Spinal cord (tissue), 10 donors: ENCODE measurements around the gene ABCC10. TPM values are rescaled to one million over a fixed set of nuclear protein-coding genes. Genes with fewer than 3 reads are reported as not detected.
"Not testable (repeated sequence)": the region's sequence is repeated elsewhere in the genome, so short reads cannot be mapped to it uniquely, and the experiment has no call there.

Source experiments
- DNase-seq, 6 donors: peaks; one replicate each; pipeline versions ENCODE4 v3.0.0 to v3.0.0-alpha.2; 2013 to 2015; ENCODE audit warnings: low spot score in 6 of 6, low read depth in 4 of 6
- H3K27ac ChIP-seq: one replicate; pipeline ENCODE4 v1.5.1; 2013; ENCODE audit warnings: low read depth, low read length, control low read depth
- H3K27me3 ChIP-seq: one replicate; pipeline ENCODE4 v1.6.1; 2013; ENCODE audit warnings: low read length; ENCODE audit not compliant: control insufficient read depth, insufficient read depth
- H3K36me3 ChIP-seq: one replicate; pipeline ENCODE4 v1.6.1; 2013; ENCODE audit warnings: low read length; ENCODE audit not compliant: control insufficient read depth, insufficient read depth
- H3K4me1 ChIP-seq: one replicate; pipeline ENCODE4 v1.6.1; 2013; ENCODE audit warnings: low read length; ENCODE audit not compliant: control insufficient read depth, insufficient read depth
- H3K4me3 ChIP-seq: one replicate; pipeline ENCODE4 v1.5.1; 2013; ENCODE audit warnings: low read depth, low read length, control low read depth
- H3K9me3 ChIP-seq: one replicate; pipeline ENCODE4 v1.6.1; 2013; ENCODE audit warnings: low read length; ENCODE audit not compliant: control insufficient read depth, insufficient read depth
- WGBS: methylation state at CpG from one replicate; pipeline ENCODE4 v1.1.5; 2013; ENCODE audit warnings: missing lambda C conversion rate; ENCODE audit not compliant: insufficient coverage; 5-methylcytosine and 5-hydroxymethylcytosine counted together
- polyA plus RNA-seq, 2 donors: library from polyadenylated mRNA; unstranded; fragments of 120-200 nt; gene quantifications; one replicate each; pipeline ENCODE4 v1.2.1, GENCODE V29; 2013; ENCODE audit not compliant: insufficient read length in 2 of 2
- total RNA-seq, 2 donors: library from RNA; depleted of rRNA in 1 of 2; stranded (reverse); fragments of 120-200 nt in 1 of 2; fragments of >200 nt in 1 of 2; gene quantifications; one replicate each; pipeline versions ENCODE4 v1.2.3 to v1.2.4, GENCODE V29; 2013 to 2014
- donor health status: healthy.

Gene ABCC10
- total and polyA plus RNA-seq, 4 donors: 15.8 to 55.8 (median 30.6) TPM

DNA sequence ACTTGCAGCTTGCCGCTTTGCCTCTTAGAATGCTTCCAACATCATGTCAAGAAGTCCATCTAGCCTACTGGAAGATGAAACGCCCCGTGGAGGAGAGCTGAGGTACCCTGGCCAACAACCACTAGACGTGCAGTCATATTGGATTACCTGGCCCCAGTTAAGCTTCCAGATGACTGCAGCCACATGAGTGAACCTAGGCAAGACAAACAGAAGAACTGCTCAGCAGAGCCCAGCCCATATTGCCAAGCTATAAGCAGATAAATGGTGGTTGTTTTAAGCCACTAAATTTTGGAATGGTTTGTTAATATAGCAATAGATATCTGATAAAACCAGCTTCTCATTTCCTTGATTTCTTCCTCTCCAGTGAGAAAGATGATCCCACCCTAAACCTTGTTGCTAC is 32.7 kb downstream of the ABCC10 start:
- WGBS: 61% methylated on average over 3 of the region's 4 CpGs
- Histone ChIP-seq H3K36me3 (no peaks in the 10 kb centered on the region), H3K27ac (no peak overlapping the region), H3K4me1 (peaks cover 8% of the 10 kb centered on the region), H3K9me3 (no peaks in the 10 kb centered on the region), H3K4me3 (no peak overlapping the region), H3K27me3 (peaks cover 10% of the 10 kb centered on the region)
- DNase-seq: no peak

DNA sequence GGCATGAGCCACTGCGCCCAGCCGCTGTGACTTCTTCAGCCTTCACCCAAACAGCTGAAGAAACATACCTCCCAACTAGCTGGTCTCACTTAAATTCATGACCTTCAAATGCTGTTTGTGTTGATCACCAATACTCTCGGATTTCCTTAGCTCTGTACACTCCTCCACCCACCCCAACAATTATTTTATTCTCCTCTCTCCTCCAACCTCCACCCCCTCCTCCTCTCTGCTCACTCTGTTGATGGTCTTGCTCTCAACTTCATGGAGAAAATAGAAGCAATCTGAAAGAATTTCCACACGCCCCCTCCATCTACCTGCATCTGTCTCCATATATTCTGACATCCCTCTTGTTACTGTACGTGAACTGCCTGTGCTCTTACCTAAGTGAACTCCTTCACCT is 34.6 kb downstream of the ABCC10 start:
- Histone ChIP-seq H3K27ac (no peak overlapping the region), H3K4me1 (no peaks in the 10 kb centered on the region), H3K27me3 (peaks cover under 1% of the 10 kb centered on the region), H3K4me3 (no peak overlapping the region), H3K36me3 (no peaks in the 10 kb centered on the region), H3K9me3 (no peaks in the 10 kb centered on the region)
- 74% methylated on average over 5 of the region's 5 CpGs for WGBS
- no peak for DNase-seq

DNA sequence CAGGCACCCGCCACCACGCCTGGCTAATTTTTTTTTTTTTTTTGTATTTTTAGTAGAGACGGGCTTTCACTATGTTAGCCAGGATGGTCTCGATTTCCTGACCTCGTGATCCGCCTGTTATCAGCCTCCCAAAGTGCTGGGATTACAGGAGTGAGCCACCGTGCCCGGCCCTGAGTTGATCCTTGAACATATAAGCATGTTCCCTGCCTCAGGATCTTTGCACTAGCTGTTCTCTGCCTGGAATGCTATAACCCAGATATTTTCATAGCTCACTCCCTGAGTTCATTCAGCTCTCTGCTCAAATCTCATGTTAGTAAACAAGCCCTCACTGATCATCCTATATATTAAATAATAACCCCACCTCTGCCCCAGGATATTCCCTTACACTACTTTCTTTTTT is 37.0 kb downstream of the ABCC10 start:
- H3K9me3 ChIP-seq: no peaks in the 10 kb centered on the region
- DNase-seq: no peak
- H3K4me1 ChIP-seq: no peaks in the 10 kb centered on the region
- no peak overlapping the region for H3K4me3 ChIP-seq
- H3K27me3 ChIP-seq: no peaks in the 10 kb centered on the region
- H3K36me3 ChIP-seq: no peaks in the 10 kb centered on the region
- H3K27ac ChIP-seq: no peak overlapping the region
- 95% methylated on average over 3 of the region's 8 CpGs for WGBS

GRCh38 chr6:43465948-43466347 is 38.6 kb downstream of the ABCC10 start:
- no peaks in the 10 kb centered on the region for H3K9me3 ChIP-seq
- no peaks in the 10 kb centered on the region for H3K27me3 ChIP-seq
- WGBS: no CpG with 5 or more reads among the region's 2 CpGs
- no peak overlapping the region for H3K4me3 ChIP-seq
- no peaks in the 10 kb centered on the region for H3K4me1 ChIP-seq
- H3K27ac ChIP-seq: no peak overlapping the region
- no peaks in the 10 kb centered on the region for H3K36me3 ChIP-seq
- no peak for DNase-seq

GRCh38 chr6:43467265-43467664 is 39.9 kb downstream of the ABCC10 start:
- not testable (repeated sequence) for H3K9me3 ChIP-seq, H3K4me3 ChIP-seq, H3K27me3 ChIP-seq, H3K36me3 ChIP-seq, DNase-seq, H3K4me1 ChIP-seq, H3K27ac ChIP-seq
- WGBS: 68% methylated on average over 3 of the region's 5 CpGs

- no peaks in the 10 kb centered on the region for H3K9me3 ChIP-seq
- no peak for DNase-seq
- H3K4me3 ChIP-seq: no peak overlapping the region
- H3K27ac ChIP-seq: no peak overlapping the region
- 75% methylated on average over 4 of the region's 4 CpGs for WGBS
- H3K4me1 ChIP-seq: no peaks in the 10 kb centered on the region
- H3K36me3 ChIP-seq: no peaks in the 10 kb centered on the region
- H3K27me3 ChIP-seq: no peaks in the 10 kb centered on the region
Observed at GRCh38 chr6:43467752-43468151, 40.4 kb downstream of the ABCC10 start.

- Histone ChIP-seq H3K4me1 (no peaks in the 10 kb centered on the region), H3K9me3 (no peaks in the 10 kb centered on the region), H3K4me3 (no peak overlapping the region), H3K27me3 (no peaks in the 10 kb centered on the region), H3K36me3 (no peaks in the 10 kb centered on the region), H3K27ac (no peak overlapping the region)
- DNase-seq: no peak
- 90% methylated on average over 3 of the region's 4 CpGs for WGBS
Observed at GRCh38 chr6:43468240-43468639, 40.9 kb downstream of the ABCC10 start.

GRCh38 chr6:43468748-43469681 is 41.7 kb downstream of the ABCC10 start:
- WGBS: 54% methylated on average over 8 of the region's 13 CpGs
- H3K27me3 ChIP-seq: no peaks in the 10 kb centered on the region
- no peak overlapping the region for H3K27ac ChIP-seq
- H3K4me3 ChIP-seq: no peak overlapping the region
- no peaks in the 10 kb centered on the region for H3K9me3 ChIP-seq
- DNase-seq: no peak
- H3K36me3 ChIP-seq: no peaks in the 10 kb centered on the region
- no peaks in the 10 kb centered on the region for H3K4me1 ChIP-seq

DNA sequence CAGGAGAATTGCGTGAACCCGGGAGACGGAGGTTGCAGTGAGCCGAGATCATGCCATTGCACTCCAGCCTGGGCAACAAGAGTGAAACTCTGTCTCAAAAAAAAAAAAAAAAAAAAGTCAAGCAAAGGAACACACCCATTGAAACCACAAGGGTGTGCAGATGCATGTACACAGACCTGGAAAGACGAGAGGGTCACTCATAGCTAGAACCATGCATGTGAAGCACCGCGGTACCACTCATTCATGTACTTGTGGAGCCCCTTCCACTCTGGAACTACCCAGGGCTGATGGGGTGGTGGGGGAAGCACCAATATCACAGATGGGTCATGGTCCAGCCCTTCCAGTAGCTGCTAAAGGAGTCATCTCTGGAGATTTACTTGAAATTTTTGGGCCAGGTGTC is 42.6 kb downstream of the ABCC10 start:
- DNase-seq: no peak
- H3K4me1 ChIP-seq: no peaks in the 10 kb centered on the region
- WGBS: no CpG with 5 or more reads among the region's 7 CpGs
- H3K27ac ChIP-seq: no peak overlapping the region
- no peaks in the 10 kb centered on the region for H3K36me3 ChIP-seq
- H3K4me3 ChIP-seq: no peak overlapping the region
- H3K27me3 ChIP-seq: no peaks in the 10 kb centered on the region
- H3K9me3 ChIP-seq: no peaks in the 10 kb centered on the region

- DNase-seq: no peak
- no peaks in the 10 kb centered on the region for H3K4me1 ChIP-seq
- H3K9me3 ChIP-seq: no peaks in the 10 kb centered on the region
- no peak overlapping the region for H3K4me3 ChIP-seq
- H3K27ac ChIP-seq: no peak overlapping the region
- WGBS: 88% methylated on average over 1 of the region's 1 CpG
- H3K36me3 ChIP-seq: no peaks in the 10 kb centered on the region
- H3K27me3 ChIP-seq: no peaks in the 10 kb centered on the region
Observed at GRCh38 chr6:43471399-43471798, 44.1 kb downstream of the ABCC10 start.
